Hepatocyte (in vitro differentiated cells): ENCODE measurements around the gene TRIM44.

ENCODE experiments used
- CTCF ChIP-seq: fragments of 200-600 bp; sonication (generic); IDR thresholded peaks from 2 replicates; pipeline ENCODE4 v1.5.1; 2016; ENCODE audit warnings: antibody characterized with exemption, mild to moderate bottlenecking; ENCODE audit not compliant: poor library complexity
- EZH2phosphoT487 ChIP-seq: fragments of 200-600 bp; sonication (generic); IDR thresholded peaks from one replicate; pipeline ENCODE4 v1.6.1; 2018; ENCODE audit warnings: antibody characterized with exemption, mild to moderate bottlenecking, low read depth, moderate library complexity; ENCODE audit not compliant: unreplicated experiment, severe bottlenecking

GRCh38 chr11:35734669-35735410, 72.3 kb downstream of the TRIM44 start:
- no peak for TF ChIP-seq EZH2phosphoT487
- no peak for TF ChIP-seq CTCF
